ENCODE results near the gene MX1.

DNA sequence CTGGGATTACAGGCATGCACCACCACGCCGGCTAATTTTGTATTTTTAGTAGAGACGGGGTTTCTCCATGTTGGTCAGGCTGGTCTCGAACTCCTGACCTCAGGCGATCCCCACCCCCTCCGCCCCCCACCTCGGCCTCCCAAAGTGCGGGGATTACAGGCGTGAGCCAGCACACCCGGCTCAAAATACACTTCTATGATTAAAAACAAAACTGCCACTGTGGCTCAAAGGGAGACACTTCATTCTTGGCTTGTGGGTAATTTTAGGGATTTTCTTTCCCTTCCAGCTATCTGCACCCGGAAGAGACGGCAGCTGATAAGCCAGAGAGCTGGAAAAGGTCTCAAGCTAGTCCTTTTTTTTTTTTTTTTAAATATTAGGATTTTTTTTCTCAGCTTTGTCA is 57.4 kb downstream of the MX1 start:
- TF ChIP-seq, protein P1, sequence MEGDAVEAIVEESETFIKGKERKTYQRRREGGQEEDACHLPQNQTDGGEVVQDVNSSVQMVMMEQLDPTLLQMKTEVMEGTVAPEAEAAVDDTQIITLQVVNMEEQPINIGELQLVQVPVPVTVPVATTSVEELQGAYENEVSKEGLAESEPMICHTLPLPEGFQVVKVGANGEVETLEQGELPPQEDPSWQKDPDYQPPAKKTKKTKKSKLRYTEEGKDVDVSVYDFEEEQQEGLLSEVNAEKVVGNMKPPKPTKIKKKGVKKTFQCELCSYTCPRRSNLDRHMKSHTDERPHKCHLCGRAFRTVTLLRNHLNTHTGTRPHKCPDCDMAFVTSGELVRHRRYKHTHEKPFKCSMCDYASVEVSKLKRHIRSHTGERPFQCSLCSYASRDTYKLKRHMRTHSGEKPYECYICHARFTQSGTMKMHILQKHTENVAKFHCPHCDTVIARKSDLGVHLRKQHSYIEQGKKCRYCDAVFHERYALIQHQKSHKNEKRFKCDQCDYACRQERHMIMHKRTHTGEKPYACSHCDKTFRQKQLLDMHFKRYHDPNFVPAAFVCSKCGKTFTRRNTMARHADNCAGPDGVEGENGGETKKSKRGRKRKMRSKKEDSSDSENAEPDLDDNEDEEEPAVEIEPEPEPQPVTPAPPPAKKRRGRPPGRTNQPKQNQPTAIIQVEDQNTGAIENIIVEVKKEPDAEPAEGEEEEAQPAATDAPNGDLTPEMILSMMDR (conservative IDR thresholded peaks at IDR 0.05; ENCODE audit: low read length): no peak
- TF ChIP-seq EZH2phosphoT487 (IDR thresholded peaks at IDR 0.05; ENCODE audit: borderline replicate concordance, low read depth, low read length): no peak

Measured in OCI-LY7 (cell line).